SK-N-SH (cell line): ENCODE measurements around the gene PI4K2A. TPM values are rescaled to one million over a fixed set of nuclear protein-coding genes. Genes with fewer than 3 reads are reported as not detected.

Experiments used
- CTCF ChIA-PET: fragments of 300-600, 350-600 bp; formaldehyde crosslinking; extraction: SDS; loops from one replicate; lab custom pipeline; 2021; lab: Yijun Ruan, JAX
- POLR2A ChIA-PET: fragments of 350-600 bp; sonication (Branson Sonifier 250); formaldehyde crosslinking; extraction: SDS; loops from one replicate; lab custom pipeline; 2020; ENCODE audit warnings: antibody characterized with exemption, inconsistent platforms; lab: Yijun Ruan, JAX
- DNase-seq: peaks from one replicate; pipeline ENCODE4 v3.0.0; 2012
- H2AFZ ChIP-seq: fragments of 200-600 bp; sonication (generic); 2 replicates; pipeline ENCODE4 v1.8.1; 2016; ENCODE audit warnings: antibody characterized with exemption, mild to moderate bottlenecking, low read depth
- H3F3A ChIP-seq: fragments of 200-600 bp; sonication (generic); replicated peaks from 2 replicates; pipeline ENCODE3; 2016; ENCODE audit warnings: antibody characterized with exemption, mild to moderate bottlenecking; ENCODE audit not compliant: insufficient read depth
- H3K27ac ChIP-seq, 2 experiments: fragments of 200-500 bp in 1 of 2; fragments of 200-600 bp in 1 of 2; sonication (Bioruptor generic) in 1 of 2; sonication (generic), shearing (Covaris generic) in 1 of 2; 2 replicates each; pipeline versions ENCODE4 v1.5.1 to v1.6.1; 2014 to 2016; ENCODE audit warnings: low read depth in 2 of 2, inconsistent platforms in 1 of 2, low read length in 1 of 2, mild to moderate bottlenecking in 1 of 2, mixed read lengths in 1 of 2
- H3K27me3 ChIP-seq: fragments of 200-600 bp; sonication (generic), shearing (Covaris generic); 2 replicates; pipeline ENCODE4 v1.6.1; 2016; ENCODE audit warnings: mixed run types; ENCODE audit not compliant: insufficient read depth
- H3K36me3 ChIP-seq, 2 experiments: fragments of 200-500 bp in 1 of 2; fragments of 200-600 bp in 1 of 2; sonication (Bioruptor generic) in 1 of 2; sonication (generic) in 1 of 2; replicated peaks in 1 of 2; 2 replicates each; pipeline versions ENCODE3 to v1.5.1; 2014 to 2016; ENCODE audit warnings: low read length in 1 of 2, mild to moderate bottlenecking in 1 of 2; ENCODE audit not compliant: insufficient read depth in 2 of 2, control insufficient read depth in 1 of 2
- H3K4me1 ChIP-seq, 2 experiments: fragments of 200-500 bp in 1 of 2; fragments of 200-600 bp in 1 of 2; sonication (Bioruptor generic) in 1 of 2; sonication (generic), shearing (Covaris generic) in 1 of 2; 2 replicates each; pipeline versions ENCODE4 v1.5.1 to v1.6.1; 2014 to 2016; ENCODE audit warnings: low read depth in 1 of 2, low read length in 1 of 2, mixed run types in 1 of 2; ENCODE audit not compliant: insufficient read depth in 2 of 2, control insufficient read depth in 1 of 2
- H3K4me2 ChIP-seq: fragments of 200-600 bp; sonication (generic), shearing (Covaris generic); 2 replicates; pipeline ENCODE4 v1.6.1; 2017; ENCODE audit warnings: mixed run types
- H3K4me3 ChIP-seq, 2 experiments: fragments of 200-500 bp in 1 of 2; fragments of 200-600 bp in 1 of 2; sonication (Bioruptor generic) in 1 of 2; sonication (generic), shearing (Covaris generic) in 1 of 2; 2 replicates each; pipeline versions ENCODE4 v1.5.1 to v1.8.1; 2014 to 2016; ENCODE audit warnings: low read depth in 2 of 2, inconsistent platforms in 1 of 2, low read length in 1 of 2, mild to moderate bottlenecking in 1 of 2, mixed read lengths in 1 of 2, moderate library complexity in 1 of 2
- H3K79me2 ChIP-seq: fragments of 200-600 bp; sonication (generic); 2 replicates; pipeline ENCODE4 v1.8.1; 2017; ENCODE audit warnings: mild to moderate bottlenecking; ENCODE audit not compliant: insufficient read depth
- H3K9ac ChIP-seq: fragments of 200-600 bp; sonication (generic); 2 replicates; pipeline ENCODE4 v1.6.1; 2017; ENCODE audit warnings: mixed run types
- H3K9me2 ChIP-seq: fragments of 200-600 bp; sonication (generic); 2 replicates; pipeline ENCODE4 v1.6.1; 2017; ENCODE audit warnings: mixed run types
- H3K9me3 ChIP-seq: fragments of 200-600 bp; sonication (generic); 2 replicates; pipeline ENCODE4 v1.6.1; 2017; ENCODE audit warnings: mixed run types, mild to moderate bottlenecking, moderate library complexity
- H4K20me1 ChIP-seq: fragments of 200-600 bp; sonication (generic); 2 replicates; pipeline ENCODE4 v1.6.1; 2017; ENCODE audit warnings: mild to moderate bottlenecking, mixed run types; ENCODE audit not compliant: insufficient read depth
- FOSL2 ChIP-seq: IDR thresholded peaks from 2 replicates; pipeline ENCODE4 v1.4.0; 2012; ENCODE audit warnings: low read depth, mild to moderate bottlenecking, moderate library complexity, borderline replicate concordance
- FOXM1 ChIP-seq: IDR thresholded peaks from 2 replicates; pipeline ENCODE4 v1.4.0; 2012; ENCODE audit warnings: low read depth, mild to moderate bottlenecking
- MXI1 ChIP-seq: IDR thresholded peaks from 2 replicates; pipeline ENCODE4 v1.6.1; 2012; ENCODE audit warnings: mild to moderate bottlenecking, low read depth, low read length, improper control_type of control experiment
- NFIC ChIP-seq: IDR thresholded peaks from 2 replicates; pipeline ENCODE4 v1.4.0; 2012; ENCODE audit warnings: borderline replicate concordance
- PBX3 ChIP-seq: IDR thresholded peaks from 2 replicates; pipeline ENCODE4; 2012
- RAD21 ChIP-seq: IDR thresholded peaks from 2 replicates; pipeline ENCODE4 v1.6.1; 2012; ENCODE audit warnings: mild to moderate bottlenecking, low read length
- RXRA ChIP-seq: IDR thresholded peaks from 2 replicates; pipeline ENCODE4 v1.4.0; 2012; ENCODE audit warnings: low read depth, mild to moderate bottlenecking, borderline replicate concordance
- SMC3 ChIP-seq: IDR thresholded peaks from 2 replicates; pipeline ENCODE4 v1.6.1; 2012; ENCODE audit warnings: low read depth, low read length, improper control_type of control experiment
- YY1 ChIP-seq: IDR thresholded peaks from 2 replicates; pipeline ENCODE4 v1.4.0; 2012; ENCODE audit warnings: low read depth, mild to moderate bottlenecking
- ZBTB33 ChIP-seq: IDR thresholded peaks from 2 replicates; pipeline ENCODE4 v1.4.0; 2012; ENCODE audit warnings: low read depth, borderline replicate concordance
- WGBS: methylation state at CpG from one replicate; pipeline ENCODE4 v1.1.6; 2017; ENCODE audit warnings: low lambda C conversion rate; 5-methylcytosine and 5-hydroxymethylcytosine counted together
- polyA plus RNA-seq, 3 experiments: library from polyadenylated mRNA; depleted of rRNA; stranded (reverse); fragments of >200 nt; gene quantifications; 2 replicates each; pipeline ENCODE4 v1.2.3, GENCODE V29; 2012
- TF ChIP-seq, protein P1 (sequence below): fragments of 200-600 bp; sonication (generic); IDR thresholded peaks from 2 replicates; pipeline ENCODE4 v1.6.1; 2017; ENCODE audit warnings: antibody characterized with exemption, mild to moderate bottlenecking, moderate library complexity
- TF ChIP-seq, protein P2 (sequence below): IDR thresholded peaks from 2 replicates; pipeline ENCODE4 v1.6.1; 2012; ENCODE audit warnings: mild to moderate bottlenecking, low read depth, low read length, moderate library complexity
- TF ChIP-seq, protein P3 (sequence below): IDR thresholded peaks from 2 replicates; pipeline ENCODE4 v1.4.0; 2012; ENCODE audit warnings: low read depth

PI4K2A gene
- polyA plus RNA-seq, 1 of the 3 experiments (the other 2 are of a cell fraction): 23.8 TPM

GRCh38 chr10:97611473-97611872 is 29.0 kb upstream of the PI4K2A start:
- Histone ChIP-seq H3F3A (no peaks in the 10 kb centered on the region), H3K9ac (no peak overlapping the region), H3K79me2 (no peaks in the 10 kb centered on the region), H3K4me1 (no peaks in the 10 kb centered on the region; a peak in 1 of 4 replicates), H3K4me3 (no peak overlapping the region), H3K27ac (no peak overlapping the region), H4K20me1 (no peaks in the 10 kb centered on the region), H2AFZ (no peak overlapping the region), H3K4me2 (no peak overlapping the region), H3K36me3 (no peaks in the 10 kb centered on the region), H3K27me3 (no peaks in the 10 kb centered on the region), H3K9me2 (no peaks in the 10 kb centered on the region), H3K9me3 (no peaks in the 10 kb centered on the region)
- CTCF ChIA-PET: interaction anchor here (0.9 to 2.7 kb wide), 5 partner anchors 11 to 144 kb away, joined by 3 to 28 read pairs (median 6); partner anchors contain the start of gene ANKRD2
- POLR2A ChIA-PET: no interaction called here
- no peak for DNase-seq
- WGBS: 95% methylated on average over 9 of the region's 12 CpGs
- no peak for TF ChIP-seq ZBTB33
- TF ChIP-seq, all 33 proteins: peak for 0

- DNase-seq: peak; percentile 45
- Histone ChIP-seq H3K9ac (no peak overlapping the region), H3K9me2 (no peaks in the 10 kb centered on the region), H2AFZ (no peak overlapping the region), H3K4me3 (no peak overlapping the region), H3K27me3 (no peaks in the 10 kb centered on the region), H3K79me2 (no peaks in the 10 kb centered on the region), H3K4me1 (no peaks in the 10 kb centered on the region; a peak in 1 of 4 replicates), H3F3A (no peaks in the 10 kb centered on the region), H3K9me3 (no peaks in the 10 kb centered on the region), H3K27ac (no peak overlapping the region), H3K36me3 (no peaks in the 10 kb centered on the region), H4K20me1 (no peaks in the 10 kb centered on the region), H3K4me2 (no peak overlapping the region)
- TF ChIP-seq FOSL2 (no peak), SMC3 (peak; percentile 64), RAD21 (peak; percentile 76), YY1 (no peak)
- TF ChIP-seq, protein P1, sequence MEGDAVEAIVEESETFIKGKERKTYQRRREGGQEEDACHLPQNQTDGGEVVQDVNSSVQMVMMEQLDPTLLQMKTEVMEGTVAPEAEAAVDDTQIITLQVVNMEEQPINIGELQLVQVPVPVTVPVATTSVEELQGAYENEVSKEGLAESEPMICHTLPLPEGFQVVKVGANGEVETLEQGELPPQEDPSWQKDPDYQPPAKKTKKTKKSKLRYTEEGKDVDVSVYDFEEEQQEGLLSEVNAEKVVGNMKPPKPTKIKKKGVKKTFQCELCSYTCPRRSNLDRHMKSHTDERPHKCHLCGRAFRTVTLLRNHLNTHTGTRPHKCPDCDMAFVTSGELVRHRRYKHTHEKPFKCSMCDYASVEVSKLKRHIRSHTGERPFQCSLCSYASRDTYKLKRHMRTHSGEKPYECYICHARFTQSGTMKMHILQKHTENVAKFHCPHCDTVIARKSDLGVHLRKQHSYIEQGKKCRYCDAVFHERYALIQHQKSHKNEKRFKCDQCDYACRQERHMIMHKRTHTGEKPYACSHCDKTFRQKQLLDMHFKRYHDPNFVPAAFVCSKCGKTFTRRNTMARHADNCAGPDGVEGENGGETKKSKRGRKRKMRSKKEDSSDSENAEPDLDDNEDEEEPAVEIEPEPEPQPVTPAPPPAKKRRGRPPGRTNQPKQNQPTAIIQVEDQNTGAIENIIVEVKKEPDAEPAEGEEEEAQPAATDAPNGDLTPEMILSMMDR: peak; percentile 68
- 39% methylated on average over 2 of the region's 2 CpGs for WGBS
- ChIA-PET CTCF (interaction anchor here (0.7 to 2.7 kb wide), 12 partner anchors 12 to 151 kb away, joined by 3 to 28 read pairs (median 4); partner anchors contain the start of genes ANKRD2 and HOGA1), POLR2A (no interaction called here)
Observed at GRCh38 chr10:97612386-97612785, 28.1 kb upstream of the PI4K2A start.

- H3F3A ChIP-seq: no peaks in the 10 kb centered on the region
- no peaks in the 10 kb centered on the region for H4K20me1 ChIP-seq
- no peaks in the 10 kb centered on the region for H3K9me3 ChIP-seq
- H3K36me3 ChIP-seq: no peaks in the 10 kb centered on the region
- H3K4me1 ChIP-seq: no peaks in the 10 kb centered on the region; a peak in 1 of 4 replicates
- H2AFZ ChIP-seq: no peak overlapping the region
- no peak overlapping the region for H3K4me2 ChIP-seq
- H3K9ac ChIP-seq: no peak overlapping the region
- 92% methylated on average over 4 of the region's 4 CpGs for WGBS
- H3K79me2 ChIP-seq: no peaks in the 10 kb centered on the region
- POLR2A ChIA-PET: no interaction called here
- DNase-seq: no peak
- no peaks in the 10 kb centered on the region for H3K27me3 ChIP-seq
- H3K9me2 ChIP-seq: no peaks in the 10 kb centered on the region
- CTCF ChIA-PET: interaction anchor here (1.2 kb wide), 1 partner anchor 29 kb away, joined by 5 read pairs; no protein-coding TSS in a partner anchor
- no peak overlapping the region for H3K4me3 ChIP-seq
- H3K27ac ChIP-seq: no peak overlapping the region
- TF ChIP-seq RXRA: no peak
- TF ChIP-seq, protein P2, sequence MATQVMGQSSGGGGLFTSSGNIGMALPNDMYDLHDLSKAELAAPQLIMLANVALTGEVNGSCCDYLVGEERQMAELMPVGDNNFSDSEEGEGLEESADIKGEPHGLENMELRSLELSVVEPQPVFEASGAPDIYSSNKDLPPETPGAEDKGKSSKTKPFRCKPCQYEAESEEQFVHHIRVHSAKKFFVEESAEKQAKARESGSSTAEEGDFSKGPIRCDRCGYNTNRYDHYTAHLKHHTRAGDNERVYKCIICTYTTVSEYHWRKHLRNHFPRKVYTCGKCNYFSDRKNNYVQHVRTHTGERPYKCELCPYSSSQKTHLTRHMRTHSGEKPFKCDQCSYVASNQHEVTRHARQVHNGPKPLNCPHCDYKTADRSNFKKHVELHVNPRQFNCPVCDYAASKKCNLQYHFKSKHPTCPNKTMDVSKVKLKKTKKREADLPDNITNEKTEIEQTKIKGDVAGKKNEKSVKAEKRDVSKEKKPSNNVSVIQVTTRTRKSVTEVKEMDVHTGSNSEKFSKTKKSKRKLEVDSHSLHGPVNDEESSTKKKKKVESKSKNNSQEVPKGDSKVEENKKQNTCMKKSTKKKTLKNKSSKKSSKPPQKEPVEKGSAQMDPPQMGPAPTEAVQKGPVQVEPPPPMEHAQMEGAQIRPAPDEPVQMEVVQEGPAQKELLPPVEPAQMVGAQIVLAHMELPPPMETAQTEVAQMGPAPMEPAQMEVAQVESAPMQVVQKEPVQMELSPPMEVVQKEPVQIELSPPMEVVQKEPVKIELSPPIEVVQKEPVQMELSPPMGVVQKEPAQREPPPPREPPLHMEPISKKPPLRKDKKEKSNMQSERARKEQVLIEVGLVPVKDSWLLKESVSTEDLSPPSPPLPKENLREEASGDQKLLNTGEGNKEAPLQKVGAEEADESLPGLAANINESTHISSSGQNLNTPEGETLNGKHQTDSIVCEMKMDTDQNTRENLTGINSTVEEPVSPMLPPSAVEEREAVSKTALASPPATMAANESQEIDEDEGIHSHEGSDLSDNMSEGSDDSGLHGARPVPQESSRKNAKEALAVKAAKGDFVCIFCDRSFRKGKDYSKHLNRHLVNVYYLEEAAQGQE: no peak
- no peak for TF ChIP-seq FOXM1
- TF ChIP-seq NFIC: no peak
- TF ChIP-seq, protein P3, sequence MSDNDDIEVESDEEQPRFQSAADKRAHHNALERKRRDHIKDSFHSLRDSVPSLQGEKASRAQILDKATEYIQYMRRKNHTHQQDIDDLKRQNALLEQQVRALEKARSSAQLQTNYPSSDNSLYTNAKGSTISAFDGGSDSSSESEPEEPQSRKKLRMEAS: no peak
- no peak for TF ChIP-seq MXI1
- TF ChIP-seq PBX3: no peak
Observed at GRCh38 chr10:97618285-97618684, 22.2 kb upstream of the PI4K2A start.
